Activated CD4-positive, alpha-beta T cell treated with anti-CD3 and anti-CD28 coated beads, Interleukin-10, Interleukin-2, amounts not matched to agents 100 ng/mL and 50 ng/mL, durations not matched to agents 16 hours and 8 hours (primary cell): ENCODE results near the gene LMCD1.

Source experiments
- DNase-seq: peaks from one replicate; pipeline ENCODE4 v3.0.0-alpha.2; 2020

Gene LMCD1

DNA sequence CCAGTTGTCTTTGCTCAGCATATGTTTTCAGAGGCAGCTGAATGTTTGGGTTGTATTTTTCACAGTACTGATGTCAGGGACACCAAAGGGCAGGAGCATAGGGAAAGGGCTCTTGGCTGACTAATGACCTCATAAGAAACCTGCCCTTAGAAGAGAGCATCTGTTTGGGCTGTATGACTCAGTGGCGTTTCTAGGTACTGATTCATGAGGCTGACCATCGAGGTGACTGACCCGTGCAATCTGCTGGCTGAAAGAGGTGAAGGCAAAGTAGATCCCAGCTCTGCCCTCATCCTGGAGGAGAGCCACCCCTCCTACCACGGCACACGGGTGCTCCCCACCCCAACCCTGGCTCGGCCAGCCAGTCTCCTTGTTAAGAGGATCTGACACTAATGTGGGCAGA, 8.3 kb downstream of the LMCD1 start:
- DNase-seq = no peak

DNA sequence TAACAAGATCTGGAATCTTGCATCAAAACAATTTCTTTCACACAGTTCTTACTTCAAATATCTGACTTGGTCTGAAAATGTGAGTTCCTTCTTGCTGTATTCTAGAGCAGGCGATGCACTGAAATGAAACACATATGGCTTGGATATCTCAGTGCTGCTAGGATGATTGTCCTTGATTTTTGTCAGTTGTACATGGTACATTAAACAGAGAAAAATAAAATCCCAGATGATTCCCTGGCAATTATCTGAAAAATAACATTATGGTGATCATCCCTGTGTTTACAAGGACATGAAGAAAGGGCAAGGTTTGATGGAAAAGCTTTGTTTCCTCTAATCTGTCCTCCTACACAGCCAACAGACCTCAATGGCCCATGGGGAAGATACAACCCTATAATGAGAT, 10.6 kb downstream of the LMCD1 start:
- no peak for DNase-seq

DNA sequence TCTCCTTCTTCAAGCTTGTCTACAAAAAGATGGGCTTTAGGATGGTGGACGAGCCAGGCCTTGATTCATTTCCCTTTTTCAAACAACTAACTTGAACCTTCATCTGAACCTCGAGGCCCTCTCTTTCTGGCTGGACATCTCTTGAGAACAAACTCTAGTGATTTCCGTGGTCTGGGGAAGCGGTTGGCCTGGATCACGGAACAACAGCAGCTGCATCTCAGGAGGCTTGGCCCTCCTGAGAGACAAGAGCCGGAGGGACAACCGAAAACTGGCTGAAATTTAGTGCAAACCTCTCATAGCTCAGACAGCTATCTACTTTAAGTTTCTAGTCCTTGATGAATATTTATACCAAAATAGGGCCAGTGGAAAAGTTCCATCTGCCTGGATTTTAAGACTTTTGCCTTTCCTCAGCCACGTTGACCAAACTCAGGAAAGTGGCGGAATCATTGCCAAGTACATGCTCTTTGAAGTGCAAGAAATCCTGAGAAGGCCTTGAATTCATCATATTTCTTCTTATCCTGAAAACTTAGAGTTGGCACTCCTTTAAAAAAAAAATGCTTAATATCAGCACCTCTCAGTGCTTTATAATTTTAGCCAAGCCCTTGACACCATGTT, 14.5 kb downstream of the LMCD1 start:
- no peak for DNase-seq

DNA sequence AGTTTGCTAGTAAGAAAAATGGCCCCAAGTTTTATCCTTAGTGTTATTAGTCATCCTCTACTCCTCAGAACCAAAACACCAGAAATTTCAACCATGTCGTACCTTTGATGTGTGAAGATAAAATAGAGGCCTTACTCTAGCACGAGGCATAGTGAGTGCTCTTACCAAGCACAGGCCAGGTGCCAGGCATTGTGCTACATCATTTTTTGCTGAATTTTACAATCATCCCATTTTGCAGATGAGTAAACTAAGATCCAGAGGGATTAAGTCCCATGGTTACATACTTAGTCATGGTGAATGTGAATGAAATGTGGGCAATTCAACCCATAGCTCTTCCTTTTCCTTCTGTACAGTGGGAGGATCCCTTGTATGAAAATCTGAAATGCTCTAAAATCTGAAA, 15.2 kb downstream of the LMCD1 start:
- no peak for DNase-seq

DNA sequence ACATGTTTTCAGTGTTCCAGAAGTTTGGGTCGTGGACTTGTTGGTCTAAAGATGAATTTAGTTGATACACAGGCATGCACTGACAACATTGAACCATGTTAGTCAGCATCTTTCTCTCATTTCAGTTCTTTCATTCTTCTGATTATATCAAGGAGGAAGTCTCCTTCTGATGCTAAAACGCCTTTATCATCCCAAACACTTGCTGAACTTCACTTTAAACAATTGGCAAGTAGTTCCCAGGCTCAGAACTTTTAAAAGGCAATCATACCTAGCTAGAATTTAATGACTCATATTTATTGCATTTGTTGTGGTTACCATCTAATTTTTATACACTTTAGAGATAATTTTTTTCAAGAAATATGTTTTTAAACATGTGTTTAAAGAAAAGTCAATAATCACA, 15.9 kb downstream of the LMCD1 start:
- no peak for DNase-seq

DNA sequence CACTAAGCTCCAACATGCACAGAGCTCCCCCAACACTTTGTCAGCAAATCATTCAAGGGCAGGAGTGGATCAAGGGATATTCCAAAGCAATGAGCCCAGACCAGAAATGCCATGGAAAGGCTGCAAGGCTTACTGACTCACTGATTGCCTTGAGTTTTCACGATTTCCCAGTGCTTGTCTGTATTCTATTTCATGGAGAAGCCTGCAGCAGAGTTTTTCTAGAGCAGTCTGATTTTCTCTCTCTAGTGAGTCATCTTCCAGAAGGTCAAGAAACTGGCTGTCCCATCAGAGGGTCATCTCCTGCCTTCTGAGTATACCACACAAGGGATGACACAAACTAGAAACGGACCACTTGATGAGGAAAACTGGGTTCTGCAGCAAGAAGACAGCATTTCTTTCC, 16.5 kb downstream of the LMCD1 start:
- DNase-seq = no peak

DNA sequence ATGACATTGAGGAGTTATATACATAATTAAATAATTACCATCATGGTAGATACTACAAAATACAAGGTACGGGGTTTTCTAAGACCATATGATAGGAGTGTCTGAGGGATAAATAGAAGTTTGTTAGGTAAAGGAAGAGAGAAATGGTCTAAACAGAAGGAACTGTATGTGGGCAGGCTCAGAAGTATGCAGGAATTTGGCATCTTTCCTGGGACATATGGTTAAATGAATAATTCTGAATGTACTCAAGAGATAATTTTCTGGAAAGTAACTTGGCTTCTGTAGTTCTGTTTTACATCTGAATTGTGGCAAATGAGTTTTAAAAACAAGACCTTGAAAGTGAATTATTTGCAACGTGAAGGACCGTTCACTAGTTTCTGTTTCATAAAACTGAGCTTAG, 17.5 kb downstream of the LMCD1 start:
- DNase-seq = no peak

DNA sequence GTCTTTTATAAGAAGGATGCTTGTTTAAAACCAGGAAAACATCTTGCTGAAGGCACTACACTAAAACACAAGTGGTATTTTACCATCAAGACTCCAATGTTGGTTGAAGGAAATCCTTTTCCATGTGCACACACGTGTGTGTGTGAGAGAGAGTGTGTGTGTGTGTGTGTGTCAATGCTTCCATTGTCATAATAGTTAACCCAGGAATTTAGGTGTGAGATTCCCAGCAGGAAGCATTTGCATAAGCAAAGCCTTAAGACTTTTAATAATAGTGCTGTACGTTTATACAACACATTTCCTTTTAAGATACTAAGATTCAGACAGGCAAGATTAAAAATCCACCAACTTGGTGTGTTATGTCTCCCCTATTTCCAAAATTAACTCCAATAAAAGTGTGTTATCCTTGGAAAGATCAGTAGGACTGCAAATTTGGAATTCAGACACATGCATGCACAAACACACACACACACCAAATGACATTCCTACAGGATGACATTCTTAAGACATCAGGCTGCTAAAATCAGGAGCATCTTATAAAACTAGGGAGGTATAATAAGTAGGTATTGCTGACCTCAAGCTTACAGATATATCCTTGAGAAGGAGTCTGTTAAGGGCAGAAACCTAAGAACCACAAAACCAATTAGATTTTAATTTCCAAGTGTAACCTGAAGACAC, 18.3 kb downstream of the LMCD1 start:
- DNase-seq = no peak

DNA sequence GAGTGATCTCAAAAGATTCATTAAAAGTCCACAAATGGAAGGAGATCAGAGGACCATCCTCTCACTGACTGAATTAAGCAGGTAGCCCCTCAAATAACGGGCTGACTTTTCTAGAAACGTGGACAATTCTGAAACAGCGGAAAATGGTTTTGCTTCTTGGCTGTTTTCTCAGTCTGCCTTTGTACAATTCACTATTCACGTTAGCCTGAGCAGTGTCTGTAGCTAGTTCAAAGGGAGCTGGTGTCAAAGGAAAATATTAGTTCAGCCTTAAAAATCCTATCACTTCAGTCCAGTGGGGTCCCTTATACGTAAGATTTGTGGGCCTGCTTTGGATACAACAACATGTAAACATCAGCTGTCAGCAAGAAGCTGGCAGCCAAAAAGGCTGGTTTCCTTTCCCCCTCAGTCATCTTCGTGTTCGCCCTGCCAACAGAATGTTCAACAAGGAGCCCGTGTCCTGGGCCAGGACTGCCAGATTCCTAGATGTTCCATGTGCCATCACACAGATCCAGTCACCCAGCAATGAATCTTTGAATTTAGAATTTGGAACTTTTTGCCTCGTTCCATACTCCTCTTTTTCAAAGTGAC, 19.3 kb downstream of the LMCD1 start:
- DNase-seq = no peak

DNA sequence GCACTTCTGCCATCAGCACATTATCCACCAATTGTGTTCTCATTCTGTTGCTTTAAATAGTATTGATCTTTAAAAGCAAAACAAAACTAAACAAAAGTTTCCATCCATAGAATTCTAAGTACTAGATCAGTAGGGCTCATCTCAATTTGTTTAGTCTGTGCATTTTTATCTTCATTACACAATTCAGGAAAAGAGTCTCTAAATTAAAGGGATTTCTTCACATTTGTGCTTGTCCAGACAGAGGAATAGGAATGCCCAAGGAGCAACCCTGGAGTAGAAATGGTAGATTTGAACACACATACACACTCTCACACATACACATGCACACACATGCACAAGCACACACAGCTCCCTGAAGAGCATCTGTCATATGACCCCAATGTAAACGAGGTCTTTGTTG, 21.4 kb downstream of the LMCD1 start:
- DNase-seq = no peak

DNA sequence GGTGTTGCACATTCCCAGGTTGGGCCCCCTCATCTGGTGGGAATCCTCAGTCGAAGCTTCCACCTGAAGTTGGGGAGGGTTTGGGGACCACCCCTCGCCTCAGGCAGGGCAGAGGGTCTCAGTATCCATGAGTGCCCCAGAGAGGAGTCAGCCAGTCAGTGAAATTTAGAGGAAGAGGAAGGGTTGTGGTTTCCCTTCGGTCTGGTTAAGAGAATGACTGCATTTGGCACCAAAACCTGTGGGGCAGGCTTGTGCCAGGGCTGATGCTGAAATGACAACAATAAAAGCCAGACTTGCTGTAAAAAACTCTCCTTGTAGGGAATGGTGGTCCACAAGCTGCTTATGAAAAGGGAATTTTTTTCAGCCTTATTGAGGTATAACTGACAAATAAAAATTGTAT, 22.6 kb downstream of the LMCD1 start:
- DNase-seq = peak; percentile 20

DNA sequence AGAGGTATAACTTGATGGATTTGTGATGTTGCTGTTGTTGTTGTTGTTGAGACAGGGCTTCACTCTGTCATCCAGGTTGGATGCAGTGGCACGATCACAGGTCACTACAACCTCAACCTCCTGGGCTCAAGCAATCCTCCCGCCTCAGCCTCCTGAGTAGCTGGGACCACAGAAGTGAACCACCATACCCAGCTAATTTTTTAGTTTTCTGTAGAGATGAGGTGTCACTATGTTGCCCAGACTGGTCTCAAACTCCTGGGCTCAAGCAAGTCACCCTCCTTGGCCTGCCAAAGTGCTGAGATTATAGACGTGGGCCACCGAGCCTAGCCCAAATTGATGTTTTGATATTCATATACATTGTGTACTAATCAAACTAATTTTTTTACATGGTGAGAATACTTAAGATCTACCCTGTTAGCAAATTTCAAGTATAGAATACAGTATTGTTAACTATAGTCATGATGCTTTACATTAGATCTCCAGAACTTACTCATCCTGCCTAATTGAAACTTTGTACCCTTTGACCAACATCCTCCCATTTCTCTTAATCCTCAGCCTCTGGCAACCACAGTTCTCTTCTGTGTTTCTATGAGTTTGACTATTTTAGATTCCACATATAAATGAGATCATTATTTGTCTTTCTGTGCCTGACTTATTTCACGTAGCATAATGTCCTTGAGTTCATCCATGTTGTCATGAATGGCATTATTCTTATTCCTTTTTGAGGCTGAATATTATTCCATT, 23.2 kb downstream of the LMCD1 start:
- DNase-seq = peak; percentile 14

DNA sequence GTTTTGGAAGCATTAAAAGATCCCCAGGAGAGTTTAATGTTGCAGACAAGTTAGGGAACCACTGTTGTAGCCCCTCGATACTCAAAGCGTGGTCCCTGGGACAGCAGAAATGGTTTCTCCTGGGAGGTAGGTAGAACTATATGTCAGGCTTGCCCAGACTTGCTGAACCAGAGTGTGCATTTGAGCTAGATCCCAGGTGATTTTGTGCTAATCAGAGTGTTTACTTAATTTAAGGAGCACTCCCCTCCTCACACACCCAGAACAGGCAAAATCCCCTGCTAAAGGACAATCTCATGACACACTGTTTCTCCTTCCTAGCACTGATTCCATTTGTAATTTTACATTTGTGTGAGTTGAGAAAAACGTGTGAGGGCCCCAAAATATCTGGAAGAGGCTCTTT, 24.3 kb downstream of the LMCD1 start:
- DNase-seq = no peak

DNA sequence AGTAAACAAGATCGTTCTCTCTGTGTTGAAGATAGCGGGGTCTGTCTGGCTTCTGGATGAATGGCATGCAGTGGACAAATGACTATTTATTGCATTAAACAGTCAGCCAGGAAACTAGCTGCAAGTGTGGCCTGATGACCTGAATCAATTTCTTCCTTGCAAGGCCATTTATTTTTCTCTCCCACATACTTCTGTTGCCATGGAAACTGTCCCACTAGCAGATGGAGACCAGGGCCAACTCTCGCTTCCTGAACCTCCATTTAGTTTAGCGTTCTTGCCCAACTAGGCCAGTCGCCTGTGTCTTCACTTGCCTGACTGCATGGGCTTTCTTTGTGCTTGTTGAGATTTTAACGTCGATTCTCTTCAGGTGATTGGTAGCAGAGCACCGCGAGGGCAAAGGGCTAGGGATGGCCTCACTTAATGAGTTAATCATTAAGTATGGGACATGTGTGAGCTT, 27.6 kb downstream of the LMCD1 start:
- DNase-seq = no peak

DNA sequence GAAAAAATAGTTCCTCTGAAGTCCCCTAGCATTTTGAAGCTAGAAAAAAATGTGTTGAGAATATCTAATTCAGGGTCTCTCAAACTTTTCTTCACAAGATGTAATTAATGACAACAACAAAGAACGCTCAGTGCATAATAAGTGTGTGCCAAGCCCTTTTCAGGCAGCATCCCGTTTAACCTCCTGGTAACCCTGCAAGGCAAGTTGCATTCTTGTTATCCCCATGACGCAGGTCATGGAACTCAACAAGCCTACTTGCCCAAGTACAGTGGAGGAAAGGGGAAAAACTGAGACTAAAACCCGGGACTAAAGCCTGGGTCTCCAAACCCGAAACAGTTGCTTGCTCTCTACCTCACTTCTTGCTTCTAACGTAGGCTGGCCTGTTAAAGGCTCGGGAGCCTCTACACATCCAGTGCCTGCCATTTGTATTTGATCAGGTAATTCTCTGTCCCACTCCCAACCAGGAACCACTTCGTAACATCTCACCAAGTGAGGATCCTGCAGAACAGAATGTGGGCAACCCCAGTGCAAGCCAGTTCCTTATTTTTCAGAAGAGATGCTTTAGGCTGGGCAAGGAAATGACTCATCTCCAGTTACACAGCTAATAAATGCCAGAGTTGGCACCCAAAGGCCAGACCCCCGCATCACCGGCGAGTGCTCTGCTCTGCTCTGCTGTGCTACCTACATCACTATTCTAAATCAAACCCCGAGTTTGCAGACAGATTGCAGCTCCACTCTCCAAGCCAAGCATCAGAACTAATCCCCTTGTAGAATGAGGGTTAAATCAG, 28.3 kb downstream of the LMCD1 start:
- no peak for DNase-seq

DNA sequence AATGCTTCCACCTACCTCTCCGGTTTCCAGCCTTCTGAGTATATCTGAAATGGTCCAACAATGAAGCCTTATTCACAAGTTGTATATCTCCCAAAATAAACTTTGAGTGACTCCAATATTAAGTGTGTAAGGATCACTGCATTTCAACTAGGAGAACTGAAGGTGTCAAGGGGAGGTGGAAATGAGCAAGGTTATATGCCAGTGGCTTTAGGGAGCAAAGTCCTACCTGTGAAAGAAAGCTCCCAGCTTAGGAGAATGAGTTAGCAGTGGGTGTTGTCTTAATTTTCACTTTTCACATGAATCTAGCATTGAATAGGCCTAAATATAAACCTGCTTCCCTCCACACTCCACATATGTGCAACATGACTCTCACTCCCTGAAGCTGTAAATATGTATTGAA, 29.0 kb downstream of the LMCD1 start:
- DNase-seq = no peak

DNA sequence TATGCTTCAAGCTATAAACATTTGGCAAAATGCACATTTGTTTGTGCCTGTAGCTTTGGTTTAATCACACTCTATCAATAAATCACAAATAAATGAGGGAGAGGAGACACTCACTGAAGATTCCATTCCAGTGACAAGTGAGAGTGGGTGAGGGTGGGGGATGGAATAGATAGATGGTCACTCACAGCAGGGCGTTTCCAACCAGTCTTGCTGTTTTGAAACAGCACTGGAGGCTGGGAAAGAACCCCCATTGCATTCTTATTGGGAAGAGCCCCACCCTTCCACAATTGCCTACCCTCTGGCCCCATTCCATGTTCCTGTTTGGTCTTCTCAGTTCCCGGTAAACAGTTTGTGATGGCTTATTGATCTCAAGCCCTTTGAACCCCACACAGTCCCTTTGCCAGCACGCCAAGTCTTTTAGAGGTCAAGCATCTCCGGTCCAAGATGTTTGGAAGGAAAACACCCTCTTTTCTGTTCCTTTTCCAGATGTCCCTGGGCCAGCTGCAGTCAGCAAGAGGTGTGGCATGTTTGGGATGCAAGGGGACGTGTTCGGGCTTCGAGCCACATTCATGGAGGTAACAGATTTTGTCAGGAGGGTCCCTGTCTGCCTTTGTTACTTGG, 30.7 kb downstream of the LMCD1 start:
- DNase-seq = no peak

DNA sequence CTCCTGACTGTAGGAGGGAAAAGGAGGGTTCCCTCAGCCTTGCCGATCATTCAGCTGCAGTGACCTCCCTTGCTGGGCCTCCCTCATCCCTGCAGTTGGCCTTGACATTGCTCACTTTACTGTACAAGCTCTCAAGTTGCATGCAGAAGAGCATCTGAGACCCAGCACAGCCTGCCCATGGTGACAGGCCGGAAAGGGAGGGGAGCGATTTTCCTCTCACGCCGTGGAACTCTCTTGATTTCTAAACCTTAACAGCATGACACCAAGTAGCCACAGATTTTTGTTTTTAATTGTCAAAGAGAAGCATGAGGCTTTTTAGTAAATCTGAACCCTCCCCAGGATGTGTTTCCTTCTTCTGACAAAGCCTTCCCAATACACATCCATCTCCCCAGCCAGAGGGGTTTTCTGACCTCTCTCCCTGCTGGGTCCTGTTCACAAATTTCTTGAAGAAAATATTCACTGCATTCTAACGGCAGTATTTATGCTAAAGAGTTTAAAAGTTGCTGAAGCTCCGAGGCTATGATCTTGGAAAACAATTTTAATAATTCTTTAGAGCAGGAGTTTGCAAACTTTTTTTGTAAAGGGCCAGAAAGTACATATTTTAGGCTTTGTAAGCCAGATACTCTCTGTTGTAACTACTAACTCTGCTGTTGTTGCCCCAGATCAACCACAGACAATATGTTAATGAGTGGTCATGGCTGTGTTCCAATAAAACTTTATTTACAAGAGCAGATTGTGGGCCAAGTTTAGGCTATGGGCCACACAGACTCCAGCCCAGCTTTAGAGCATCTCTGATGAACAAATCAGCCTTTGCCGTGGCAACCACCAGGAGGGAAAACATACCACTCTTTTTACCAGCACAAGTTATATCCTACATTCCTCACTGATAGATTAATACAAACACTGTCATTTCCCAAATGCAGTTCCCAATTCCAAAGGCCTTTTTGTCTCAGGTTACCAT, 34.8 kb downstream of the LMCD1 start:
- DNase-seq = no peak

DNA sequence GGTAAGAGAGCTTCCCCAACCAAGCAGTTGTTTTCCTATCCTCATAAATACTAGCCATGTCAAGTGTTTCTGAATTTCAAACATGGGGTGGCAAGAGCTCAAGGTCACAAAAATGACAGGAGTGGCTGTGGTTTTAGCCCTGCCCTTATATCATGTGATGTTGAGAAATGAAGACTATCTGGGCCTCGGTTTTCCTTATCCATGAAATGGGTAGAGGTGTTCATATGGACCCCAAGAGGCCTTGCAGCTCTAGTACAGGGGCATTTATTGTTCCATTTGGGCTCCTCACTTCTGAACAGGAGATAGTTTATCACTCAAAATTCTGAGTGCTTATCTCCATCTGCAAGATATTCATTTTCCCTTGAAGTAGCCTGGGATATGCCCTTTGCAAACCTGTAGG, 35.8 kb downstream of the LMCD1 start:
- no peak for DNase-seq

DNA sequence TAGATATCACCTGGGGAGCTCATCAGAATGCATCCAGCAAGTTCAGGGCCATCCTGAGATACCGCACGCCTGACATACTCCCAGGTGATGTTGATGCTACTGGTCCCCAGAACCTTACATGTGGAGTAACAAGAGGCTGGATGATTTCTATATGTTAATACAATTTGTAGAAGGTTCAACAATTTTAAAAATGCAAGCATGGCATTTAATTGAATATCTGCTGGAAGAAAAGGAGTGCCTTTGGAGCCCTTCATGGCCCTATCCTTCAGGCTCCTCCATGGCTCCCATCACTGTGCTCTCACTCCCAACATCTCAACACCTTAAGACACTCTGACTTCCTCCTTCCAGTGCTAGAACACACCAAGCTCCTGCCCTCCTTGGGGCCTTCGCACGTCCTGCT, 36.6 kb downstream of the LMCD1 start:
- DNase-seq = no peak

DNA sequence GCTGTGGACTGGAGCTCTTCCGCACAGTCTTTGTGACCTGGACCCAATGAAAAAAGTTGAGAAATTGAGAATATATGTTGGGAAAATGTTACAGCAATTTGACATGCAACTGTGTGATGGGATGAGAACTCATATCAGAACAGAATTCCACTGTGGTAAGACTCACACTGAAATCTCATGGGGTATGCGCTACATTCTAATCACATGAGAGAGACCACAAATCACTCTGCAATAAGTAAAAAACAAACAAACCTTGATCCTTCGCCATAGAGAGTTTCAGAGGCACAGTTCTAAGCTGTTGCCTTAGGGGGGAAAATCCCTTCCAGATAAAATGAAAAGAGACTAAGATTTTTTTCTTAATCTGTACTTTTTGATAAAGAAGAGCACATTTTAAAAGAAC, 37.3 kb downstream of the LMCD1 start:
- DNase-seq = no peak
